PC-3 (cell line): ENCODE measurements around the gene RAG2.

ENCODE experiments used
- EZH2 ChIP-seq: fragments of 300-600 bp; sonication (generic); IDR thresholded peaks from one replicate; pipeline ENCODE4 v1.6.1; 2017; ENCODE audit warnings: antibody characterized with exemption, mild to moderate bottlenecking, low read length; ENCODE audit not compliant: unreplicated experiment
- EZH2phosphoT487 ChIP-seq: fragments of 300-600 bp; sonication (generic); IDR thresholded peaks from 2 replicates; pipeline ENCODE4 v1.6.1; 2018; ENCODE audit warnings: mild to moderate bottlenecking, antibody characterized with exemption, low read length, borderline replicate concordance
- TF ChIP-seq, protein P1 (sequence below): fragments of 300-600 bp; sonication (generic); conservative IDR thresholded peaks from 2 replicates; pipeline ENCODE4 v1.5.1; 2017; ENCODE audit warnings: antibody characterized with exemption, low read depth, mild to moderate bottlenecking, low read length

DNA sequence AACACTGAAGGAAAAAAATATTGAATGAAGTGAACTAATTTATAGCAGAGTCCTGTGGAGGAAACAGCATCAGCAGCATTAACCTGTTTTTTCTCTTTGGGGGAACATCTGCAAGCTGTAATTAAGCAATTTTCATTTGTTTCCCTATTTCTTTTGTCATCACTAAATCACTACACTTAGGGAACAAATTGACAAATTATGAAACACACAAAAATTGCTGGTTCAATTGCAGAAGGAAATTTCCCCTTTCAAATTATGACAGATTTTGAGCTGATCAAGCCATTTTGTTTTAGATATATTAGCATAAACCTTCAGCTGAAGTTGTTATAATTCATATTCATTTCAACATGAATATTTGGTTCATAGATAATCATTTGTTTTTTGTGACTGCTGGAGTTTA, 22.2 kb upstream of the RAG2 start:
- TF ChIP-seq, protein P1, sequence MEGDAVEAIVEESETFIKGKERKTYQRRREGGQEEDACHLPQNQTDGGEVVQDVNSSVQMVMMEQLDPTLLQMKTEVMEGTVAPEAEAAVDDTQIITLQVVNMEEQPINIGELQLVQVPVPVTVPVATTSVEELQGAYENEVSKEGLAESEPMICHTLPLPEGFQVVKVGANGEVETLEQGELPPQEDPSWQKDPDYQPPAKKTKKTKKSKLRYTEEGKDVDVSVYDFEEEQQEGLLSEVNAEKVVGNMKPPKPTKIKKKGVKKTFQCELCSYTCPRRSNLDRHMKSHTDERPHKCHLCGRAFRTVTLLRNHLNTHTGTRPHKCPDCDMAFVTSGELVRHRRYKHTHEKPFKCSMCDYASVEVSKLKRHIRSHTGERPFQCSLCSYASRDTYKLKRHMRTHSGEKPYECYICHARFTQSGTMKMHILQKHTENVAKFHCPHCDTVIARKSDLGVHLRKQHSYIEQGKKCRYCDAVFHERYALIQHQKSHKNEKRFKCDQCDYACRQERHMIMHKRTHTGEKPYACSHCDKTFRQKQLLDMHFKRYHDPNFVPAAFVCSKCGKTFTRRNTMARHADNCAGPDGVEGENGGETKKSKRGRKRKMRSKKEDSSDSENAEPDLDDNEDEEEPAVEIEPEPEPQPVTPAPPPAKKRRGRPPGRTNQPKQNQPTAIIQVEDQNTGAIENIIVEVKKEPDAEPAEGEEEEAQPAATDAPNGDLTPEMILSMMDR = no peak
- TF ChIP-seq EZH2phosphoT487 = no peak
- no peak for TF ChIP-seq EZH2
